GM13977 (cell line): ENCODE data around the gene COL5A3.

Experiments used
- DNase-seq: peaks from one replicate; pipeline ENCODE4 v3.0.0; 2012; ENCODE audit warnings: low spot score
- in situ Hi-C: fragments of 300-500 bp; cut with MboI; formaldehyde crosslinking; loops from one replicate; pipeline ENCODE4 v1.12.0; 2022; ENCODE audit warnings: low sequenced_read_pairs, low pct_unique_long_range_greater_than_20kb, mixed read lengths, inconsistent platforms; ENCODE audit not compliant: unreplicated experiment
- TF ChIP-seq, protein P1 (sequence below): IDR thresholded peaks from 2 replicates; pipeline ENCODE4 v1.5.1; 2012; ENCODE audit warnings: mild to moderate bottlenecking, control low read depth; ENCODE audit not compliant: insufficient read depth; ENCODE audit errors: extremely low read depth, missing control alignments

Gene COL5A3

GRCh38 chr19:9937001-9937411 lies 73.3 kb downstream of the COL5A3 start:
- DNase-seq = peak; percentile 45
- in situ Hi-C loops = loop anchor here (10.0 to 25.0 kb wide), 2 partner anchors 88 to 325 kb away; partner anchors contain the start of genes ICAM1 and MRPL4
- TF ChIP-seq, protein P1, sequence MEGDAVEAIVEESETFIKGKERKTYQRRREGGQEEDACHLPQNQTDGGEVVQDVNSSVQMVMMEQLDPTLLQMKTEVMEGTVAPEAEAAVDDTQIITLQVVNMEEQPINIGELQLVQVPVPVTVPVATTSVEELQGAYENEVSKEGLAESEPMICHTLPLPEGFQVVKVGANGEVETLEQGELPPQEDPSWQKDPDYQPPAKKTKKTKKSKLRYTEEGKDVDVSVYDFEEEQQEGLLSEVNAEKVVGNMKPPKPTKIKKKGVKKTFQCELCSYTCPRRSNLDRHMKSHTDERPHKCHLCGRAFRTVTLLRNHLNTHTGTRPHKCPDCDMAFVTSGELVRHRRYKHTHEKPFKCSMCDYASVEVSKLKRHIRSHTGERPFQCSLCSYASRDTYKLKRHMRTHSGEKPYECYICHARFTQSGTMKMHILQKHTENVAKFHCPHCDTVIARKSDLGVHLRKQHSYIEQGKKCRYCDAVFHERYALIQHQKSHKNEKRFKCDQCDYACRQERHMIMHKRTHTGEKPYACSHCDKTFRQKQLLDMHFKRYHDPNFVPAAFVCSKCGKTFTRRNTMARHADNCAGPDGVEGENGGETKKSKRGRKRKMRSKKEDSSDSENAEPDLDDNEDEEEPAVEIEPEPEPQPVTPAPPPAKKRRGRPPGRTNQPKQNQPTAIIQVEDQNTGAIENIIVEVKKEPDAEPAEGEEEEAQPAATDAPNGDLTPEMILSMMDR = no peak

DNA sequence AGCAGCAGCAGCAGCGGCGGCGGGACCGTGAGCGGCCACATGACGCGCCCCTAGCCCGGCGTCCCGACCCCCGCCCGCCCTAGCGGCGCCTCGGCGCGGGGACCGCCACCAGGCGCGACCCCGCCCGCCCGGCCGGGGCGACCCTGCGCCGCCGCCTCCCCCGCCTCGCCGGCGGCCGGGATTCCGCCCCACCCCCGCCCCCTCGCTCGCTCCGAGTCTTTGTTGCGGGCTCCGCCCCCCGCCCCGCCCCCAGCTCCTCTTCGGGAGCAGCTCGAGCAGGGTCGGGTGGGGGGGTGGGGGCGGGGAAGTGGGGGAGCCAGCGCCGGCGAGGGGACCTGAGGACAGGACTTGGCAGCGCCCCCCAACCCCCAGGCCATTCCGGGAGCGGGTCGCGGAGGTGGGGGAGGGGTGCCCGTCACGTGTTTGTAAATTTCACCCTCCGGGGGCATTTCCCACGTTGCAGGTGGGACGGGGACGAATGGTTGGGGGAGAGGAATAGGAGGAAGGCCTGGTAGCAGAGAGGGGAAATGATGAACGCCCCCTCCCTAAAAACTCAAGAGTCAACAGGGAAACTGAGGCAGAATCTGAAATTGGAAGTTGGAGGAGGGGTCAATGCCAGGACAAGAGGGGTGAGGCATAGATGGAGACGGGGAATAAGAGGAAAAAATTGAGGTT lies 73.8 kb downstream of the COL5A3 start, which contains the start of gene OLFM2:
Gene OLFM2 (minus strand): TSS at position 190 of the 675 bp plus-strand sequence. CDS start 149 bp downstream, at position 41.
- peak; percentile 55 for DNase-seq
- TF ChIP-seq, protein P1 = no peak
- in situ Hi-C loops = loop anchor here (10.0 to 25.0 kb wide), 2 partner anchors 88 to 326 kb away; partner anchors contain the start of genes ICAM1 and MRPL4

- in situ Hi-C loops = loop anchor here (10.0 to 25.0 kb wide), 2 partner anchors 89 to 327 kb away; partner anchors contain the start of genes ICAM1 and MRPL4
- TF ChIP-seq, protein P1 = no peak
- DNase-seq = peak; percentile 48
Measured at GRCh38 chr19:9935506-9936325, 74.6 kb downstream of the COL5A3 start.

- TF ChIP-seq, protein P1 = peak; percentile 97
- DNase-seq = peak; percentile 91
- in situ Hi-C loops = loop anchor here (10.0 to 25.0 kb wide), 2 partner anchors 90 to 328 kb away; partner anchors contain the start of genes ICAM1 and MRPL4
Measured at GRCh38 chr19:9934132-9934950, 76.0 kb downstream of the COL5A3 start.

GRCh38 chr19:9932835-9933234 lies 77.5 kb downstream of the COL5A3 start:
- in situ Hi-C loops = loop anchor here (10.0 to 25.0 kb wide), 2 partner anchors 92 to 329 kb away; partner anchors contain the start of genes ICAM1 and MRPL4
- TF ChIP-seq, protein P1 = no peak
- DNase-seq = no peak
